Activated T-helper 17 cell treated with anti-CD3 and anti-CD28 coated beads, Interleukin-2, amount 50 U/mL, for 72 hours (primary cell): ENCODE results near the gene PSRC1. TPM values are rescaled to one million over a fixed set of nuclear protein-coding genes. Genes with fewer than 3 reads are reported as not detected.
"Not testable (repeated sequence)": the region's sequence is repeated elsewhere in the genome, so short reads cannot be mapped to it uniquely, and the experiment has no call there.

ENCODE experiments used
- ATAC-seq: fragments of 150-1000 bp; cut with Tn5 transposase; replicated peaks from 2 replicates; pipeline ENCODE4 v1.10.0; 2021; ENCODE audit warnings: mild to moderate bottlenecking, moderate library complexity
- H3K27ac Mint-ChIP-seq: one replicate; pipeline ENCODE4 v1.8.0; 2022; ENCODE audit warnings: mixed read lengths
- H3K27me3 Mint-ChIP-seq: one replicate; pipeline ENCODE4 v1.8.0; 2022; ENCODE audit warnings: mixed read lengths
- H3K36me3 Mint-ChIP-seq: one replicate; pipeline ENCODE4 v1.8.0; 2022; ENCODE audit warnings: low read depth, mild to moderate bottlenecking, mixed read lengths
- H3K4me1 Mint-ChIP-seq: one replicate; pipeline ENCODE4 v1.8.0; 2022; ENCODE audit warnings: mixed read lengths
- H3K4me3 Mint-ChIP-seq: one replicate; pipeline ENCODE4 v1.8.0; 2022; ENCODE audit warnings: mild to moderate bottlenecking, mixed read lengths
- H3K9me3 Mint-ChIP-seq: one replicate; pipeline ENCODE4 v1.8.0; 2022; ENCODE audit warnings: mixed read lengths
- total RNA-seq, 2 donors: library from RNA; stranded (reverse); gene quantifications; one replicate each; pipeline ENCODE4 v1.2.3, GENCODE V29; 2022

Gene PSRC1
- 10 to 100 TPM; 17.5 to 20.3 TPM for total RNA-seq

DNA sequence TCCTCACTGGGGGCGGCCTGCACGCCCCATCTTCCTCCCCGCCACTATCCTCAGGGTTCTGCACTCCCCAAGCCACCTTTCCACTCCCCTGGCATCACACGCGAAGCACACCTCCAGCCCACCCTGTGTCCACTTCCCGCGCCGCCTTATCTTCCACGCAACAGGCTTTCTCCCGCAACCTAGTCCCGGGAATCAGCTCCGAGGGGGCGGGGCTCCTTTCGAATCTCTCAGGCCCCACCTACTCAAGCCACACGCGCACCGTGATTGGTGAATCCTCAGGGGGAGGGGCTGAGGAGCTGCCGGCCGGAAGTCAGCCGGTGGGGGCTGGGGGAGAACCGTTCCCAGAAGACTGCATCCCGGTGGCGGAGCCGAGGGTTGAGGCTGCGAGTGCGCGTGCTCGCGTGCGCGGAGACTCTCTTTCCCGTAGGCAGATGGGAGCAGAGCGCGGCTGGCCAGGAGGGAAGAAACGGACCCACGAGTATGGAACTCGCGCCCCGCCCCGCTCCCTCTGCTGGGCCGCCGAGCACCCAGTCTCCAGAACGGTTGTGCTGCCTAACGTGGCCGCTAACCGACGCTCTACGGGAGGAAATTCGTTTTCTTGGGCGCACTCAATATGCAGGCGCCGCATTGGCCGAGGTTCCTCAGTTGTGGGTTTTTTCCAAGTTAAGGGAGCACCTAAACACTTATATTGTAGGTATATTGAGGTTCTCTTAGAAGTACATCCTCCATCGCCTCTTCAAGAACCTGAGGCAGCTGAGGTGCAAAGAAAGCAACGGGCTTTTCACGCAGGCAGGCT, at the start of gene PSRC1:
TSS of gene PSRC1 (minus strand) at position 194 of the 796 bp plus-strand sequence.
- Mint-ChIP-seq H3K9me3 (no peaks in the 10 kb centered on the region), H3K36me3 (no peaks in the 10 kb centered on the region), H3K27me3 (no peaks in the 10 kb centered on the region), H3K4me3 (peak within 1 kb of the TSS; percentile 87), H3K27ac (peak within 1 kb of the TSS; percentile 75), H3K4me1 (peaks cover 5% of the 10 kb centered on the region)
- ATAC-seq: peak; percentile 98

DNA sequence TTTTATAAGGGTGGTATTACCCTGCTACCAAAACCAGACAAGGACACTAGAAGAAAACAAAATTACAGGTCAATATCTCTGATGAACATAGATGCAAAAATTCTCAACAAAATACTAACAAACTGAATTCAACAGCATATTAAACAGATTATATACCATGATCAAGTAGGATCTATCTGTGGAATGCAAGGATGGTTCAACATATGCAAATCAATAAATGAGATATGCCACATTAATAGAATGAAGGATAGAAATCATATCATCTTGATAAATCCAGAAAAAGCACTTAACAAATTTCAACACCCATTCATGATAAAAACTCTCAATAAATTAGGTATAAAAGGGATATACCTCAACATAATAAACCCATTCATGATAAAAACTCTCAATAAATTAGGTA, 48.2 kb upstream of the PSRC1 start:
- Mint-ChIP-seq H3K36me3 (no peaks in the 10 kb centered on the region), H3K27me3 (peaks cover 7% of the 10 kb centered on the region), H3K27ac (no peak overlapping the region), H3K4me1 (no peaks in the 10 kb centered on the region), H3K4me3 (no peak overlapping the region), H3K9me3 (no peaks in the 10 kb centered on the region)
- no peak for ATAC-seq

DNA sequence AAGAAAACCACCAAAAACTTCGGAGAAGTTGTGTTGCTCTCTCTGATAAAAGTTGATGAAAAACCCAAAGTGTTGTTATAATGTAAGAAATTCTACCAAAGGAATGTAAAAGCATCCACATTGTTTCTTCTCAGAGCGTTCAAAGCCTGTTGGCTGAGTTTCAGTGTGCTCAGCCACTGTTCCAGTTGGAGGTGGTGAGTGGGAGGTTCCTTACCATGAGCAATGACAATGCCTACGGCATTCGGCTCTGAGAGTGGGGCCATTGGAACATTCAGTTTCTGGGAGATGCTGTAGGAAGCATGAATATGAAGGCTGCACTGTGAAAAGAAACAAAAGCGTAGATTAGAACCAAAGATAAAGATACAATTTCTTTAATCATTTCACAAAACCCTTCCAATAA, 44.3 kb upstream of the PSRC1 start:
- Mint-ChIP-seq H3K4me3 (no peak overlapping the region), H3K9me3 (no peaks in the 10 kb centered on the region), H3K4me1 (no peaks in the 10 kb centered on the region), H3K36me3 (no peaks in the 10 kb centered on the region), H3K27ac (no peak overlapping the region), H3K27me3 (peaks cover 7% of the 10 kb centered on the region)
- no peak for ATAC-seq

DNA sequence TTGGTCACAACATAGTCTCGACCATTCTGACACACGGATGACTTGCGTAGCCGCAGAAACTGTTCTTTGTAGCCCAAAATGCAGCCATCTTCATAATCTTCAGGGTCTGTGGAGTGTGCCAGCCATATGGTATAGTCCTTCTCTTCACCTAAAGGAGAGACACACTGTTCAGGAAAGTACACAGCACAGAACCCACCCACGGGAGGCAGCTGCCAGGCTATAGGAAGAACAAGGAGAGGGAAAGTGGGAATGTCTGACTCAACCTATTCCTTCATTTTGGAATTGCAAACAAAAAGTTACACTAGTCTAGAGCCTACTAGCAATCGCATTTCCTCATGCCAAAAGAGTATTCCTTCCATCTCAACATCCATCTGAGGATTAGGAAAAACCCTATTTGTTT, 40.0 kb upstream of the PSRC1 start:
- H3K27me3 Mint-ChIP-seq: peaks cover 12% of the 10 kb centered on the region

DNA sequence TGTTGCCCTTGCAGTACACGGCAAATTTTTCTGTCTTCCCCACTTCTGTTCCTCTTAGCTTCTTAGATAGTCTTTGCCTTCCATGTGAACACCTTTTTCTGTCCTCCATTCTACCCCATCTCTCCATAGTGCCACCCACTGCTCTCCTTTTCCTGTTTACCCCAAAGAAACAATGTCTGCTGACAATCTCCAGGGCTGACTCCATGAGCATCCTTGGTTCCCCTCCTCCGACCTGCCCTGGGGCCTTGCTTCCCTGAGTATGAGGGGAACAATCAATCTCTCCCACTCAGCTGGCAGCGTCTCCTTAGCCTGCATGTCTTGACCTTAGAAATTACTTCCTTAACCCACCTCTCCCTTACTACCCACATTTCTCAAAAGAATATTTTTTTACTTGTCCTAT, 36.2 kb upstream of the PSRC1 start:
- H3K27ac Mint-ChIP-seq: no peak overlapping the region
- ATAC-seq: no peak
- peaks cover 9% of the 10 kb centered on the region for H3K27me3 Mint-ChIP-seq
- H3K4me3 Mint-ChIP-seq: no peak overlapping the region
- no peaks in the 10 kb centered on the region for H3K36me3 Mint-ChIP-seq
- H3K4me1 Mint-ChIP-seq: no peaks in the 10 kb centered on the region
- no peaks in the 10 kb centered on the region for H3K9me3 Mint-ChIP-seq

More for the DNA sequence above, 40.0 kb upstream of the PSRC1 start:
- H3K27ac Mint-ChIP-seq: no peak overlapping the region
- no peaks in the 10 kb centered on the region for H3K9me3 Mint-ChIP-seq
- ATAC-seq: no peak
- H3K4me1 Mint-ChIP-seq: no peaks in the 10 kb centered on the region
- H3K4me3 Mint-ChIP-seq: no peak overlapping the region
- H3K36me3 Mint-ChIP-seq: no peaks in the 10 kb centered on the region

DNA sequence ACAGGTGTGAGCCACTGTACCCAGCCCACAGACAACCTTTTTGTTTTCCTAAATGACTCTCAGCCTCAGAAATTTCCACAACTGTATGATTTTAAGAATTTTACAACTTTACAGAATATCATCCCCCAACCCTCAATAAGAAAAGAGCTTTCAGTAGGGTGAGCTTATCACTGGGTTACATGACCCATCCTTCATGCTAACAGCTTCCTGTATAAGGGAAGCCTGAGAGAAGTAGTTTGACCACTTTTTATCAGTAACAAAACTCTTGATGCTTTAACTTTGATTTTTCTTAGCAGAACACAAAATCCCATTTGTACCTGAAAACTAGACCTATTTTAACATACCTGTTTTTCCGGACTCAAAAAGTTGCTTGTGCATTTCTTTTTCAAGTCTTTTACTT, 33.6 kb upstream of the PSRC1 start:
- ATAC-seq: no peak
- Mint-ChIP-seq H3K4me1 (no peaks in the 10 kb centered on the region), H3K27ac (no peak overlapping the region), H3K36me3 (no peaks in the 10 kb centered on the region), H3K9me3 (no peaks in the 10 kb centered on the region), H3K27me3 (peaks cover 9% of the 10 kb centered on the region), H3K4me3 (no peak overlapping the region)

DNA sequence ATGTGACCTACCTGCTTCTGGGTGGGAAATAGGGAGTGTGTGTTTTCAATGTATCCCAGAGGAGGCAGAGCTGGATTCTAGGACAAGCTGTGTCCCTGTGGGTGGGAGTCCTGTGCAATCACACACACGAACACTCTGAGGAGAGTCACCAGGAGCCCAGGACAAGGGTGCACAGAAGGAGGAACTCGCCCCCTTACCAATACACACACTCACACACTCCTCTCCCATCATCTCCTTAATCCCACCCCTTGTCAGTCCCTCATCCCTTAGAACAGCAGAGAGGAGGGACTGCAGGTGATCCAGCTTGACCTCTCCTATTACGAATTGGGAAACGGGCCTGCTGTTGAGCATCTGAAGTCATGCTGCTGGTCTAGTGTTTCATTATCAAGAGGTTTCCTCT, 32.3 kb upstream of the PSRC1 start:
- no peak for ATAC-seq
- H3K9me3 Mint-ChIP-seq: no peaks in the 10 kb centered on the region
- no peak overlapping the region for H3K4me3 Mint-ChIP-seq
- H3K36me3 Mint-ChIP-seq: no peaks in the 10 kb centered on the region
- H3K4me1 Mint-ChIP-seq: no peaks in the 10 kb centered on the region
- H3K27me3 Mint-ChIP-seq: peaks cover 7% of the 10 kb centered on the region
- no peak overlapping the region for H3K27ac Mint-ChIP-seq

DNA sequence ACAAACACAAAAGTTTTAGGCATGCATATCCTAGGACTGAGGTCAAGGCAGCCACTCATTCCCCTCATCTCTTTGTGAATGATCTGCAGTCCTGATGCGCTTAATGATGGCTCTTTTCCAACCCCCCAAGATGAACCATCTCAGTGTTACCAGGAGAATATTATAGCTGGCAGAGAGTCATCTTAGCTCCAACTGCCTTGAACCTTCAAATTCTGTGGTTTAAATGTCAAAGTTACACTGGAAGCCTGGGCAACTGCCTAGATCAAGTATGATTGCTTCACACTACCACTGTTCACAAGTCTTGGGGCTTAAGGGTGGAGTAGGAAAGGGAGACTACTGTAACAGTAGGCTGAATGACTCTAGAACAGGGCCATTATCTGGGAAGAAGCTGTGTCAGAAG, 31.9 kb upstream of the PSRC1 start:
- no peaks in the 10 kb centered on the region for H3K4me1 Mint-ChIP-seq
- H3K27ac Mint-ChIP-seq: no peak overlapping the region
- ATAC-seq: no peak
- H3K27me3 Mint-ChIP-seq: peaks cover 4% of the 10 kb centered on the region
- H3K4me3 Mint-ChIP-seq: no peak overlapping the region
- no peaks in the 10 kb centered on the region for H3K36me3 Mint-ChIP-seq
- H3K9me3 Mint-ChIP-seq: no peaks in the 10 kb centered on the region

DNA sequence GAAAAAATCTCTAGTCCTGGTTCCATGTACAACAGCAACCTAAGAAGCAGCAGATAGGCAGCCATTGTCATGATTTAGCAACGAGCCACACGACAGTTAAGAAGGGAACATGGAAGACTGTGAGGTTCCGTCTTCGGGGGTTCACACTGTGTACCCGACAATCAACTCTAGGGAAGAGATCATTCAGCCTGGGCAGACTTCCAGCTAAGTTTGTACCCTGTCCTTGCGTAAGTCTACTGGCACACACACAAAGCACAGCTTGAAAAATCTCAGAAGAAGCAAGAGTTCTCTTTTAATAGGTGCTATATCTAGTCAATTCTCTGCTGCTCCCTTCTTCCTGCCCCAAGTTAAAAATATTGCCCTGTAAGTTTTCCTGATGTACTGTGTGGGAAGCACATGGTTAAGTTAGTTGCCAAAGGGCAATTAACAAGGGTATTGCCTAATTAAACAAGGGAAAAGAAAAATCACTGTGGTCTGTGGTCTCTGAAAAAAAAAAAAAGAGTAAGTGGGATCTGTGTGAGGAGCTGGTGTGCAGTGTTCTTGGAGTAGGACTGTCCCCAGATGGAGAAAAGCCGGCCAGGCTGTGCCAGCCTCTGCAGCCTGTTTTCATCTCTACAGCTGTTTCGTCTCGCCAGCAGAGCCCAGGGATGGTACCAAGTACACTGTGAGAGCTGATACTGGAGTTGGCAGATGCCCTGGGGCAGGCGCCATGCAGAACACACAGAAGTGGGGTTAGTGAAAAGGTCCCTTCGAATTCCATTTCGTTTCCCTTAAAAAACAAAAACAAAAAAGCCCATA, 30.2 kb upstream of the PSRC1 start:
- Mint-ChIP-seq H3K27ac (no peak overlapping the region), H3K9me3 (no peaks in the 10 kb centered on the region), H3K4me3 (no peak overlapping the region)

DNA sequence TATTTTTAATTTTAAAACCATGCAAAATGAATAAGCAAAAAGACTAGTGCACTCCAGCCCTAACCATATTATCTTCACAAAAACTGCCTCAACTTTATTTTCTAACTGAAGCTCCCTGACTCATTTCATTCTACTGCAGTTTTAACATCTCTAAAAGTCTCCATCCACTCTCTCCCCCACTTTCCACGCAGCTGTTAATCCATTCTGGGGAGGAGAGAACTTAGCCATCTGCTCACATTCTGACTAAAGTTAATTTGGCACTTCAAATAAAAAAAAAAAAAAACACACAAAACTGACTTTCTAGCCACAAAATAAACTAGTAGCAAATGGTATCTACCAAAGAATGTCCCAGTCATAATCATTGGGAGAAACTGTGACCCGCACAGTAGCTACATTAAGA, 29.3 kb upstream of the PSRC1 start:
- H3K4me3 Mint-ChIP-seq: no peak overlapping the region
- ATAC-seq: no peak
- no peak overlapping the region for H3K27ac Mint-ChIP-seq
- peaks cover 10% of the 10 kb centered on the region for H3K27me3 Mint-ChIP-seq
- no peaks in the 10 kb centered on the region for H3K9me3 Mint-ChIP-seq
- no peaks in the 10 kb centered on the region for H3K4me1 Mint-ChIP-seq
- no peaks in the 10 kb centered on the region for H3K36me3 Mint-ChIP-seq

More for the DNA sequence above, 30.2 kb upstream of the PSRC1 start:
- Mint-ChIP-seq H3K4me1 (no peaks in the 10 kb centered on the region), H3K36me3 (no peaks in the 10 kb centered on the region), H3K27me3 (peaks cover 10% of the 10 kb centered on the region)
- no peak for ATAC-seq

DNA sequence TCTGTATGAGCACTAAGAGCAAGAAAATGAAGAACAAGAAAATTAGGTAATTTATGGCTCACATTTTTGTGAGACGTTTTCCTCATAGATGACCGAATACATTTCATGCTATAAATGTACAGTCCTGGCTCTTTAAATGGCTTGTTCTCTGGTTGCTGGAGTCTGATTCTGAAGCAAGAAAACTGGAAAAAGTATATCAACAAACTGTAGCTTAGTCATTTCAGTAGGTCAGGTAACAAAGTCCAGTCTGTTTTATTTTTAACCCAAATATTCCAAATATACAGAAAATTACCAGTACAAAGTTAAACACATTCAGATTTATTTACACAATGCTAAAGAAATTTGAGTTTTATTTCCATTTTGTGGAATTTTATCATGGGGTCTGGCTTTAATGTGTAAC, 26.4 kb upstream of the PSRC1 start:
- Mint-ChIP-seq H3K4me1 (no peaks in the 10 kb centered on the region), H3K36me3 (no peaks in the 10 kb centered on the region)

DNA sequence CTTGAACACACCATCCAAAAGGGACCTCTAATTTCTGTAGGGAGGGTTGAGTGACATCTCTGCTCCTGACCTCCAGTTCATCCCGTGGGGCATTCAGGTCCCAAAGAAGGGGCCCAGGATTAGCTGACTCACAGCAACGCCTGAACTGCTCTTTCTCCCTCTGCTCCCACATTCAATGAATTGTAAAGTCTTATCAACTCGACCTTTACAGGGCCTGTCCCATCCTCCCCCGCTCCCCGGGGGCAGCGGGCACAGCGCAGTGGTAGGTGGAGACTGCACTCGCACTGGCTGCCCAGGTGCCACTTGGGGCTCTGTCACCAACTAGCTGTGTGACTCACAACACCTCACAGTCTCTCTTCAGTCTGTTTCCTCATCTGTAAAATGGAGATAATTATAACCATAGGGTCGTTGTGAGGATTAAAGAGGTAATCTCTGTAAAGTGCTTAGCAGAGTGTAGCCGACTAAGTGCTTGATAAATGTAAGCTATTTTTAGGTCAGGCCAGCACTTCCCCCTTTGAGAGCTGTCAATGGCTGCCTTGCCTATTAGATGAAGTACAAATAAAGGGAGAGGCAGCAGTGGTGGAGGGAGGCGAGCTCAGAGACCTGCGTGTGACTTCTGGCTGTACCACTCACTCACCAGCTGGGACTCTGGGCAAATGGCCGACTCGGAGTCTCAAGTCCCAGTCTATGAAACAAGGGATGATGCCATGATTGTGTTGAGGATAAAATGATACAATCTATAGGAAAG, 24.5 kb upstream of the PSRC1 start:
- H3K27me3 Mint-ChIP-seq: peaks cover 10% of the 10 kb centered on the region
- no peak overlapping the region for H3K27ac Mint-ChIP-seq
- ATAC-seq: no peak

More for the DNA sequence above, 26.4 kb upstream of the PSRC1 start:
- Mint-ChIP-seq H3K27ac (no peak overlapping the region), H3K27me3 (peaks cover 10% of the 10 kb centered on the region), H3K4me3 (no peak overlapping the region), H3K9me3 (no peaks in the 10 kb centered on the region)
- ATAC-seq: no peak

DNA sequence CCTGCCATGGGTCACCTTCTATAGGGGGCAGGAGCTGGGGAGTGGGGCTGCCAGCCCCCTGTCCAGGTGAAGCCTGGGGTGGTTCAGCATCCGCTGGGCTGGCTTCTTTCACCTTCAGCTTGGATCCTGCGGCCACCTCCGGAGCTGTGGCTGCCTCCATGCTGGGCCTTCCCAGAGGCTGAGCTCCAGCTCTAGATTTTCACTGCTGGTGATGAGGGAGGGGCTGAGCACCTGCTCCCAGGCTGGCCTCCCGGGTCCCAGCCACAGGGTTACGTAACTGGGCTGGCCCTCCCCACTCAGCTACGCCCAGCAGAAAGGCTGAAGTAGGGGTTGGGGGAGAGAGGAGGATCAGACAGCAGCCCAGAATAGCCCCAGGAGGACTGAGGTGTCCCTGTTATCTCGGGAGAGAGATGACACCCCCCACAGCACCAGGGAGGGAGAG, 23.9 kb upstream of the PSRC1 start, which contains the start of gene MYBPHL:
TSS of gene MYBPHL (minus strand) at position 180 of the 442 bp plus-strand sequence. CDS start at position 160, 20 bp downstream.
- Mint-ChIP-seq H3K27ac (no peak within 1 kb of the TSS), H3K36me3 (no peaks in the 10 kb centered on the region), H3K4me1 (no peaks in the 10 kb centered on the region), H3K9me3 (no peaks in the 10 kb centered on the region), H3K4me3 (no peak within 1 kb of the TSS), H3K27me3 (peaks cover 10% of the 10 kb centered on the region)
- no peak for ATAC-seq

More for the DNA sequence above, 24.5 kb upstream of the PSRC1 start:
- Mint-ChIP-seq H3K9me3 (no peaks in the 10 kb centered on the region), H3K36me3 (no peaks in the 10 kb centered on the region), H3K4me1 (no peaks in the 10 kb centered on the region), H3K4me3 (no peak overlapping the region)

DNA sequence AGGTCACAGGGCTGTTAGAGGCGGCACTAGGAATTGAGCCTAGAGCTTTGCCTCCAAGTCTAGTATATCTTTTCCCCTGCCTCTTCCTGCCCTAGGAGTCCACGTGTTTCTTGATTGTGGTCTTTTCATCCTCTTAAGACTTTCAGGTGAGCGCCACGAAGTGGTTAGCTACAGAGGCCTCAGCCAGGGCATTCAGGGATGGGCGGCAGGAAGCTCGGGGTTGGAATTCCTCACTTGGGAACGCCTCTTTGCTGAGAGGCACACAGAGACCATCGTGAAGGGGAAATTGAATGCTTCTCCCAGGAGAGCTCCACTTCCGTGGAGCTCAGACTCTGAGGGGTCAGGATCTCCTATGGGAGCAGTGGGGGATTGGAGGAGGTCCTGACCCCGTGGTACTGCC, 23.0 kb upstream of the PSRC1 start:
- not testable (repeated sequence) for H3K27ac Mint-ChIP-seq, H3K9me3 Mint-ChIP-seq
- peaks cover 10% of the 10 kb centered on the region for H3K27me3 Mint-ChIP-seq

More for the DNA sequence above, 23.0 kb upstream of the PSRC1 start:
- H3K4me1 Mint-ChIP-seq, H3K4me3 Mint-ChIP-seq, ATAC-seq, H3K36me3 Mint-ChIP-seq: not testable (repeated sequence)
